ENCODE measurements around the gene BHLHE40.

BHLHE40 gene

DNA sequence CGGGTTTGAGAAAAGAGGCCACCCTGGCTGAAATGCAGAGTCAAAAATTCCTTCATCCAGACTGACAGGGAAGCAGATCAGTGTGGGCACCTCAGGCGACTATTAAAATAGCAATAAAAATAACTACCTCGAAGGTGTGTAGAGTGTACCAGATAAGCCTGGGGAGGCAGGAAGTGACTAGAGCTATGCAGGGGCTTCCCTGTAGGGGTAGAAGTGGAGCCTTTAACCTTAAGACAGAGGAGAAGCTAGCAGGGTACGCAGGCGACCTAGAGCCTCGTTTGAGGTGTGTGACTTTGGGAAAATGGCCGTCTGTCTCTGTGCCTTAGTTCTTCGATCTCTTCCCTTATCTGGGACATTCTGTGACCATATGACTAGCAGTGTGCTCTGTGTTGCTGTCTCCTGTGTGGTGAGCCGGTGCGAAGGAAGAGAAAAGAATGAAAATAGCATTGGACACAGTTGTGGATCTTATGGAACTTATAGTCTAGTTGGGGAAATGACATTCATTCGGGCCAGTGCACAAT, 17.6 kb downstream of the BHLHE40 start:
- no peaks in the 10 kb centered on the region for H3K9me3 ChIP-seq (ENCODE audit: insufficient read depth, low read length, severe bottlenecking)
- no peak overlapping the region for H3K27ac ChIP-seq (ENCODE audit: low read length)
- no peaks in the 10 kb centered on the region for H4K20me1 ChIP-seq (ENCODE audit: insufficient read depth, low read length)
- H3K36me3 ChIP-seq (ENCODE audit: insufficient read depth, low read length): no peaks in the 10 kb centered on the region
- TF ChIP-seq, protein P1, sequence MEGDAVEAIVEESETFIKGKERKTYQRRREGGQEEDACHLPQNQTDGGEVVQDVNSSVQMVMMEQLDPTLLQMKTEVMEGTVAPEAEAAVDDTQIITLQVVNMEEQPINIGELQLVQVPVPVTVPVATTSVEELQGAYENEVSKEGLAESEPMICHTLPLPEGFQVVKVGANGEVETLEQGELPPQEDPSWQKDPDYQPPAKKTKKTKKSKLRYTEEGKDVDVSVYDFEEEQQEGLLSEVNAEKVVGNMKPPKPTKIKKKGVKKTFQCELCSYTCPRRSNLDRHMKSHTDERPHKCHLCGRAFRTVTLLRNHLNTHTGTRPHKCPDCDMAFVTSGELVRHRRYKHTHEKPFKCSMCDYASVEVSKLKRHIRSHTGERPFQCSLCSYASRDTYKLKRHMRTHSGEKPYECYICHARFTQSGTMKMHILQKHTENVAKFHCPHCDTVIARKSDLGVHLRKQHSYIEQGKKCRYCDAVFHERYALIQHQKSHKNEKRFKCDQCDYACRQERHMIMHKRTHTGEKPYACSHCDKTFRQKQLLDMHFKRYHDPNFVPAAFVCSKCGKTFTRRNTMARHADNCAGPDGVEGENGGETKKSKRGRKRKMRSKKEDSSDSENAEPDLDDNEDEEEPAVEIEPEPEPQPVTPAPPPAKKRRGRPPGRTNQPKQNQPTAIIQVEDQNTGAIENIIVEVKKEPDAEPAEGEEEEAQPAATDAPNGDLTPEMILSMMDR (IDR thresholded peaks at IDR 0.05; ENCODE audit: borderline replicate concordance, extremely low read depth, low read length, poor library complexity, severe bottlenecking): peak; percentile 21
- no peak for TF ChIP-seq EZH2 (IDR thresholded peaks at IDR 0.05; ENCODE audit: borderline replicate concordance, low read depth, low read length, severe bottlenecking)
- no peaks in the 10 kb centered on the region for H3K27me3 ChIP-seq (ENCODE audit: insufficient read depth, low read length, poor library complexity)
- peak; percentile 18; the same call in 1 of the 3 replicates for ATAC-seq (ENCODE audit: insufficient read depth, low read depth)
- no peak overlapping the region for H3K4me2 ChIP-seq (ENCODE audit: insufficient read depth, low read length)
- no peak for DNase-seq
- no peak overlapping the region for H2AFZ ChIP-seq (ENCODE audit: low read depth, low read length)
- H3K79me2 ChIP-seq (ENCODE audit: insufficient read depth, low read length): no peaks in the 10 kb centered on the region
- no peak overlapping the region for H3K9ac ChIP-seq (ENCODE audit: low read depth, low read length)
- H3K4me3 ChIP-seq (ENCODE audit: low read depth in 1 of 2, low read length in 2 of 2): no peak overlapping the region
- H3K4me1 ChIP-seq (ENCODE audit: insufficient read depth, low read length): peaks cover 33% of the 10 kb centered on the region

GRCh38 chr3:4997946-4998345, 18.7 kb downstream of the BHLHE40 start:
- no peaks in the 10 kb centered on the region for H3K36me3 ChIP-seq (ENCODE audit: insufficient read depth, low read length)
- no peak for ATAC-seq (ENCODE audit: insufficient read depth, low read depth)
- H2AFZ ChIP-seq (ENCODE audit: low read depth, low read length): no peak overlapping the region
- no peak overlapping the region for H3K9ac ChIP-seq (ENCODE audit: low read depth, low read length)
- no peak overlapping the region for H3K27ac ChIP-seq (ENCODE audit: low read length)
- no peak overlapping the region for H3K4me2 ChIP-seq (ENCODE audit: insufficient read depth, low read length)
- no peak for DNase-seq
- no peaks in the 10 kb centered on the region for H3K9me3 ChIP-seq (ENCODE audit: insufficient read depth, low read length, severe bottlenecking)
- TF ChIP-seq EZH2 (IDR thresholded peaks at IDR 0.05; ENCODE audit: borderline replicate concordance, low read depth, low read length, severe bottlenecking): no peak
- TF ChIP-seq, protein P1 (IDR thresholded peaks at IDR 0.05; ENCODE audit: borderline replicate concordance, extremely low read depth, low read length, poor library complexity, severe bottlenecking): no peak
- H3K79me2 ChIP-seq (ENCODE audit: insufficient read depth, low read length): no peaks in the 10 kb centered on the region
- no peaks in the 10 kb centered on the region for H4K20me1 ChIP-seq (ENCODE audit: insufficient read depth, low read length)
- no peak overlapping the region for H3K4me3 ChIP-seq (ENCODE audit: low read depth in 1 of 2, low read length in 2 of 2)
- H3K27me3 ChIP-seq (ENCODE audit: insufficient read depth, low read length, poor library complexity): no peaks in the 10 kb centered on the region
- peaks cover 43% of the 10 kb centered on the region for H3K4me1 ChIP-seq (ENCODE audit: insufficient read depth, low read length)

GRCh38 chr3:4999531-5000184, 20.4 kb downstream of the BHLHE40 start:
- H3K4me2 ChIP-seq (ENCODE audit: insufficient read depth, low read length): peak overlapping the region; percentile 7; the same call in 1 of the 2 replicates
- H3K4me3 ChIP-seq (ENCODE audit: low read depth in 1 of 2, low read length in 2 of 2): no peak overlapping the region
- peak; percentile 90 for DNase-seq
- H2AFZ ChIP-seq (ENCODE audit: low read depth, low read length): no peak overlapping the region
- no peaks in the 10 kb centered on the region for H3K79me2 ChIP-seq (ENCODE audit: insufficient read depth, low read length)
- no peaks in the 10 kb centered on the region for H4K20me1 ChIP-seq (ENCODE audit: insufficient read depth, low read length)
- H3K27ac ChIP-seq (ENCODE audit: low read length): peak overlapping the region; percentile 66
- peak; percentile 95 for ATAC-seq (ENCODE audit: insufficient read depth, low read depth)
- H3K9me3 ChIP-seq (ENCODE audit: insufficient read depth, low read length, severe bottlenecking): no peaks in the 10 kb centered on the region
- no peaks in the 10 kb centered on the region for H3K36me3 ChIP-seq (ENCODE audit: insufficient read depth, low read length)
- no peak overlapping the region for H3K9ac ChIP-seq (ENCODE audit: low read depth, low read length)
- peaks cover 46% of the 10 kb centered on the region for H3K4me1 ChIP-seq (ENCODE audit: insufficient read depth, low read length)
- TF ChIP-seq, protein P1 (IDR thresholded peaks at IDR 0.05; ENCODE audit: borderline replicate concordance, extremely low read depth, low read length, poor library complexity, severe bottlenecking): no peak
- no peak for TF ChIP-seq EZH2 (IDR thresholded peaks at IDR 0.05; ENCODE audit: borderline replicate concordance, low read depth, low read length, severe bottlenecking)
- no peaks in the 10 kb centered on the region for H3K27me3 ChIP-seq (ENCODE audit: insufficient read depth, low read length, poor library complexity)

All from DND-41 (cell line).